Pons (tissue), 1 donor: ENCODE measurements around the gene MESD.

ENCODE experiments used
- DNase-seq: peaks from one replicate; pipeline ENCODE4 v3.0.0-alpha.2; 2016; ENCODE audit warnings: low spot score

MESD gene

GRCh38 chr15:80937718-80938117 lies 51.9 kb downstream of the MESD start:
- DNase-seq = no peak

DNA sequence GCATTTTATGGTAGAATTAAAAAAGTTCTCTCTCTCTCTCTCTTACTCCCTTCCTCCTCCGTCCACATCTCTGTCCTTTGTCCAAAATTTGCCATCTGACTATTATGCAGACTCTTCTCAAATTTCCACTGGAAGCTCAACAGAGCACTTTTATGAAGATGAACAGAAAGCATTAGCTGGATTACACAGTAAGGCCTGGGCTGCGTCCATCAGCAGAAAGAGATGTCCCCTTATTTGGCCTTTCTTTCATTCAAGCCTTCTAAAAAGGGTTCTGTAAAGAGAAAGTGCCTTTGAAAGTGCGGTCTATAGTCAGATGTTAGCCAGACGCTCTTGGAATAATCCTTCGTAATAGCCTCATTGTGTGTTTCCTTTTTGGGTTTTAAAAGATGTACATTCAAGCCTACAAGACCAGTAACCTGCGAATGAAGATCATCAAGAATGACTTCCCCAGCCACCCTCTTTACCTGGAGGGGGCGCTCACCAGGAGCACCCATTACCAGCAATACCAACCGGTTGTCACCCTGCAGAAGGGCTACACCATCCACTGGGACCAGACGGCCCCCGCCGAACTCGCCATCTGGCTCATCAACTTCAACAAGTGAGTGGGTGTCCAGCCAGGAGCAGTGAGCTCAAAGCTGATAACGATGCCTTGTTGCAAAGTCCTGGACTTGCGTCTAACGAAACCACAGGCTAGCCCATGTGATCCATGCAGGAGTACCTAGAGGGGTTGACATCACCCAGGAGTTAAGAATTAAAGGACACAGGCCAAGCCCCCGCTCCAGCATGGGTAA lies 53.1 kb downstream of the MESD start:
- DNase-seq = peak; percentile 36

- no peak for DNase-seq
These were observed 54.8 kb downstream of the MESD start for GRCh38 chr15:80934761-80935221.

GRCh38 chr15:80932989-80933388 lies 56.6 kb downstream of the MESD start:
- DNase-seq = no peak

- no peak for DNase-seq
These were observed 57.2 kb downstream of the MESD start for GRCh38 chr15:80932513-80932815.

DNA sequence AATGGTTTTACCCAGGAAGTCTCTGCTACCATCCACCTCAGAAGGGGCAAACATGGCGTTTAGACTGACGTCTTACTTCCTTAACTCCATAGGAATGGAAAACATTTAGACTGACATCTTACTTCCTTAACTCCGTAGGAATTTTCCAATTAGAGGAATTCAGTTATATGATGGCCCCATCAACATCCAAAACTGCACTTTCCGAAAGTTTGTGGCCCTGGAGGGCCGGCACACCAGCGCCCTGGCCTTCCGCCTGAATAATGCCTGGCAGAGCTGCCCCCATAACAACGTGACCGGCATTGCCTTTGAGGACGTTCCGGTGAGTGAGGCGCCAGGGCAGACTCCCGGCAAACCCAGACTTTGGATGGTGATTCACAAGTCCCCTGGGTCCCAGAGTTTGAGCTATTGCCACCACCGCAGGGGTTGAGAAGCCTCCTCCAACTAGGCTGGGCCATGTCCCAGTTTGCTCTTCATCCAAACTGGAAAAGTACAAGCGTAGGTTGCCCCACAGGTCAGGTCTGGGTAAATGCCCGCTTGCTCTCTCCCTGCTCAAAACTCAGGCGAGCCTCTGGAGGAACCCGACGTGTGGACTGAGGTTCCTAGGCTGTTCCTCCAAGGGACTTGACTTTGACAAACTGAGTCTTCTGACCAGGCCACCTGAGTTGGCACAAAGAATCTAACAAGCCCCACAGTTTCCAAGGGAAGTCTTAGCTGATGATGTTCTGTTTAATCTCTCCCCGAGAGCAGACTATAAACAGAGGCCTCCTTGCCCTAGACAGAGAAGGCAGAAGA lies 57.7 kb downstream of the MESD start:
- DNase-seq = no peak

- DNase-seq = no peak
These were observed 58.4 kb downstream of the MESD start for GRCh38 chr15:80931191-80931590.

DNA sequence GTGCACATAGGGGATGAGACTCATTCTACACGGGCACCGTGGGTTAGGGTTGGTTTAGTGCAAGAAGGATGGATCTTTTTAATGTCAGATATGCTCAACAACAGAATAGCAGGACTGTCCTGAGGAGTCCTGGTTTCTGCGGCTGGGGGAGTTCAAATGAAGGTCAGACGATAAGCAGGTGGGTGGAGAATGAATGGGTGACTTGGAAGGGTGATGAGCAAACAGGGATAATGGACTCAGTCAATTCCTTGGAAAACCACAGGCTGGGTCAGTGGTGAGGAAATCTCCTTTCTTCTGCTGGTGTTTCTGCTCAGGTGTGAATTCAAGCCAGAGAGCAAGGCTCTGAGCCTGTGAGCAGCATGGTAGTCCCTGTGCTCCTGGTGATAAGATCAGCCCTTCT lies 59.9 kb downstream of the MESD start:
- DNase-seq = no peak

DNA sequence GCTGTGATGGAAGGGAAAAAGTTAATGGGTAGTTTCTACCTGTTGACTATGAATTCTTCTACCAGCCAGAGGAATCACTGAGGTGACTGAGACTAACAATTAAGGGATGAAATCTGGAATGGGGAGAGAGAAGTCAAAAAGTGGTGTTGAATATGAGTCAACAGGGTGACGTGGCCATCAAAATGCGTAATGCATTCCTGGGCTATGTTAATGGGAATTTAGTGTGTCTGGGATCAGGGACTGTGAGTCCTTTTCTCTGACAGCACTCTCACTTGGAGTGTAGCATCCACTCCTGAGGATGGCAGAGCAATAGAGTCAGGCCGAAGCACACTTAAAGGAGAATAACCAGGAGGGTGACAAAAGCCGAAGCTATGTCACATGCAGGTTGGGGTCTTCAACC lies 60.4 kb downstream of the MESD start:
- DNase-seq = no peak

DNA sequence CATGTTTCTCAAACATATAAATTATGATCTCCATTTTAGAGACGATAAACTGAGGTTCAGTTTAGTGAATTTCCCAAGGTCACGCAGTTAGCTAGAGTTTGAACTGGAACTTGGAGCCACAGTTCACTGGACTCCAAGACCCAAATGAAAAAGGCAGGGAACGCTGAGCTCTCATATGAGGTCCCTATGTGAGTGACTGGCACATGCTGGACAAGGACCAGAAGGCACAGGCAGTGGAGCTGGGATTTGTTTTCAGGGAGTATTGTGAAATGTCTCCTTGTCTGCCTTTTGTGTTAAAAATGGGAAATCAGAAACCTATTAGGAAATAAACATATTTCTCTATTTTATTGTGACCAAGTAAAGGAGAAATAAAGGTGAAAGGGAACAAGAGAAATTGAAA lies 63.5 kb downstream of the MESD start:
- no peak for DNase-seq

DNA sequence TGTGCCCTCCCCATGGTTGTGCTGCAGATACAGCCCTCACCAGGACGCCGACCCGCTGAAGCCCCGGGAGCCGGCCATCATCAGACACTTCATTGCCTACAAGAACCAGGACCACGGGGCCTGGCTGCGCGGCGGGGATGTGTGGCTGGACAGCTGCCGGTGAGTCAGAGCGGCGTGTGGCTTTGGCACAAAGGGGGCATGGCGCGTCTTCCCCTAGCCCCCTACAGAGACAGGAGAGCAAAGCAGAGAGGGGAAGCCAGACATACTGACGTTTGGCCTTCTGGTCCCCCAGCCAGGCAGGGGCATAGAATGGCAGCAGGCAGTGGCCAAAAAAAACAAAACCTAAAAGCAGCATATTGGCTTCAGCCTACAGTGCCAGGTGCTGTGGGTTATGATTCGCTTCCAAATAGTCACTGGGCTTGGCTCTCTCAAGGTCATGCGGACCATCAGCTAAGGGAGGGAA lies 64.0 kb downstream of the MESD start:
- DNase-seq = no peak

DNA sequence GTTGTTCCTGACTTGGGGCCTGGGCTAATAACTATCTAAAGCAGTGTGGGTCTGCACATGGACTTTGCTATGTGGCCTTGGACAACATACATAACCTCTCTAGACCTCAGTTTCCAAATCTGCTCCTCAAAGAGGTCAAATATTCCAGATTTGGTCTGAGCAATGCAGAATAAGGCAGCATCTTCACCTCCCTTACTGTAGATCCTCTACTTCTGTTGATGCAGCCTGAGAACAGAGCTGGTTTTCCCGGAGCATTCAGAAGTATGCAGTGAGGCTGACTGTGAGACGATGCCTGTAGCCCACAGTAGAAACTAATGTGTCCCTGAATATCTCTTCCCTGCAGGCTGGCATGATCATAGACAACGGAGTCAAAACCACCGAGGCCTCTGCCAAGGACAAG lies 65.3 kb downstream of the MESD start:
- no peak for DNase-seq

- DNase-seq = no peak
These were observed 66.0 kb downstream of the MESD start for GRCh38 chr15:80923668-80924067.

DNA sequence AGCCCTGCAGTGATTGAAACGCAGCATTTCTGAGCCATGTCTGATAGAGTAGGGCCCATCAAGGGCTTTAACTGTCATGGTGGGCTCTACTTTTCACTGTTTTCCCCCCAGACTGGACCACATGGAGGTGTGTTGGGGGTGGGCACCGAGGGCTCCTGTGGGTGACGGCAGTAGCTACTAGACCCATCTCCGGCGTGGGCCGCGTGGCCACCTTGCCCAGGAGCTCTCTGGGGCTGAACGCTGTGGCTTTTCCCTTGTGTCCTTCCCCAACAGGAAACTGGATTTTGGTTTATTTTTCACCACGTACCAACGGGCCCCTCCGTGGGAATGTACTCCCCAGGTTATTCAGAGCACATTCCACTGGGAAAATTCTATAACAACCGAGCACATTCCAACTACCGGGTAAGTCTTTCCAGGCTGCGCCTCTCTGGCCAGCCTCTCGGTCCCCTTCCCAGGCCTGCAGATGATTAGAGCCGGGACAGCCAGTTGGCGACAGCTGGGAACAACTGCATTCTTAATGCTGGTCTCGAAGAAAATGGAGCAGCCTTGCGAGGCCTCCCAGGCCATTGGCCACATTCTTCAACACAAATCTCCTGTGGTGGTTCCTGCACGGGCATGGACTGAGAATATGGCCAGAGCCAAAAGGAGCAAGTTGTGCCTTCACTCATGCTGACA lies 67.7 kb downstream of the MESD start:
- no peak for DNase-seq

DNA sequence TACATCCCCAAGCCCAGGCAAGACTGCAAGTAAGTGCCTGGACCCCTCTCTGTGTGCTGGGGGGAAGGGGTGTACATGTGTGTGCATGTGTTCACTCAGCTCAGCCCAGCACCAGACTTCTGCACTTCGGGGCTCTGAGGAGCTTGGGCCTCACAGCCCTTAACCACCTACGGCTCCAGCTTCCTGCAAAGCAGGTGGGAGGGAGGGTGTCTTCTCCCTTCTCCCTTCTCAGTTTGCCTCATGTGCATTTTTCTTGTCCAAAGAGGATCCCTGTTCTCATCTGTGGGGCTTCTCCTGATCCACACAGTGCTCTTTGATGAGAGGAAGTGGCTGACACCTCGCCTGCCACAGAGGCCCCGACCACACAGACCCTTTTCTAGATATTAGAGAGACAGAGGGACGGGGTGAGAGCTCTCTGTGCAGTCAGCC lies 69.3 kb downstream of the MESD start:
- no peak for DNase-seq

DNA sequence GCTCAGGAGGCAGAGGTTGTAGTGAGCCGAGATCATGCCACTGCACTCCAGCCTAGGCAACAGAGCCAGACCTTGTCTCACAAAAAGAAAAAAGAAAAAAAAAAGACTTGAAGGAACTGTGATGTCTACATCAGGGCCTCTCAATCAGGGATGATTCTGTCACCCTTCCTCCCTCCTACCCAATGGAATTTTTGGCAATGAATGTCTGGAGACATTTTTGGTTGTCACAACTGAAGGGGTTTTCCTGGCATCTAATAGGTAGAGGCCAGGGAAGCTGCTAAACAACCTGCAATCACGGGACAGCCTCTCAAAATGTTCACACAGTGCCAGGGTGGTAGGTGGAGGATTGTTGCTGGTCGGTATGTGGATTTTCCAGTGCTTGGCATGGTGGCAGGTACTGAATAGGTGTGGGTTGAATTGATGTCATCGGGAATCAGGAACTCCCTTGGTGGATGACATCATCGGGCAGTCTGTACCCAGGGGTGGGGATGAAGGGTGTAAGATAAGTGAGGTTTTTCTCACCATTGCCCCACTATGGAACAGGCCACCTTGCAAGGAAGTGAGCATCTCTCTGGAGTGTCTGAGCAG lies 71.3 kb downstream of the MESD start:
- no peak for DNase-seq

DNA sequence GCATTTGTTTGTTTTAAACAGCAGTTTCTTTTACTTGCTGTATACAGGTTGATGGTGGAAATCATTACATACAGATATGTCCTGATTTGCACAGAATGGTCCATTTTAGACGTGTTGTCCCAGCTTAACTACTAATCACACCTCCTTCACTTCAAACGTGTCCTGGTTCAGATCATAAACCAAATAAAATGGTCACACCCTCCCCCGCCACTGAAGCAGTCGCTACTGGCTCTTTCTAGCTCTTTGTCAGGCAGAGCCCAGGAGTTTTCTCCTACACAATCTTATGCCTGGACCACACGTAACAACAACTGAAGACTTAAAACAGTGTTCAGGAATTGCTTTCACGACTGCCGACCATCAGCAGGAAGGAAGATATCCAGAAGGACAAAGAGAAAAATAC lies 73.6 kb downstream of the MESD start:
- DNase-seq = no peak

GRCh38 chr15:80915472-80915871 lies 74.1 kb downstream of the MESD start:
- no peak for DNase-seq

GRCh38 chr15:80913541-80913940 lies 76.1 kb downstream of the MESD start:
- no peak for DNase-seq

DNA sequence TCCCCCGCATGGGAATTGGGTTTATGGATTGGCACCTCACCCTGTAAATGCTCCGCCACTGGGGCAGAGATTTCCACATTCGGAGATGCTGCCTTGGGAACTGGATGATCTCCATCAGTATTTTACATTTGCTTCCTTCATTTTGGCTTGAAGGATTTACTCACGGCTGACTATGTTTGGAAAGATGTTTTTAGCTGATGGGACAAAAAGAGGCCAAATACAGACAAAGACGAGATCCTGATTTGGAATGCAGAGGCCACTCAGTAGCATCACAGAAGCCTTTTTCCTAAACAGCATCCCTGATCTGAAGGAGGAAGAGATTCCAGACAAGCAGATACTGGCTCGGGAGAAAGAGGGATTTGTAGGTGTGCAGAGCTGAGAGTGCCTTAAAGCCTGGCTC lies 76.9 kb downstream of the MESD start:
- DNase-seq = no peak

- no peak for DNase-seq
These were observed 77.8 kb downstream of the MESD start for GRCh38 chr15:80911821-80912220.

GRCh38 chr15:80906159-80906766 lies 83.4 kb downstream of the MESD start:
- no peak for DNase-seq
